NCI-H748 (cell line): ENCODE results near the gene PTPN21.
A peak's percentile ranks its signal among the peaks of the same experiment; 100 is the strongest.
"Not testable (repeated sequence)": the region's sequence is repeated elsewhere in the genome, so short reads cannot be mapped to it uniquely, and the experiment has no call there.

Experiments
- DNase-seq: peaks from one replicate; lab custom pipeline; 2025; ENCODE audit not compliant: unreplicated experiment; lab: John Stamatoyannopoulos, UW

The PTPN21 gene

GRCh38 chr14:88552876-88553275, 1.9 kb downstream of the PTPN21 start:
- peak; percentile 45 for DNase-seq

- peak; percentile 59 for DNase-seq
Measured at GRCh38 chr14:88551980-88552431, 2.8 kb downstream of the PTPN21 start.

- DNase-seq, result peak; percentile 96
Measured at GRCh38 chr14:88551094-88551870, 3.5 kb downstream of the PTPN21 start.

GRCh38 chr14:88550078-88550477, 4.7 kb downstream of the PTPN21 start:
- no peak for DNase-seq

GRCh38 chr14:88547386-88547780, 7.4 kb downstream of the PTPN21 start:
- no peak for DNase-seq

GRCh38 chr14:88546621-88547385, 8.0 kb downstream of the PTPN21 start:
- DNase-seq, result no peak

GRCh38 chr14:88545256-88545655, 9.6 kb downstream of the PTPN21 start:
- no peak for DNase-seq

GRCh38 chr14:88542857-88543795, 11.7 kb downstream of the PTPN21 start:
- DNase-seq, result no peak

GRCh38 chr14:88541324-88541723, 13.5 kb downstream of the PTPN21 start:
- DNase-seq, result no peak

- no peak for DNase-seq
Measured at GRCh38 chr14:88535813-88536212, 19.0 kb downstream of the PTPN21 start.

GRCh38 chr14:88535149-88535548, 19.7 kb downstream of the PTPN21 start:
- peak; percentile 30 for DNase-seq

- DNase-seq, result no peak
Measured at GRCh38 chr14:88533064-88533602, 21.7 kb downstream of the PTPN21 start.

GRCh38 chr14:88529889-88530288, 24.9 kb downstream of the PTPN21 start:
- DNase-seq, result not testable (repeated sequence)

GRCh38 chr14:88522393-88522792, 32.4 kb downstream of the PTPN21 start:
- no peak for DNase-seq

- DNase-seq, result no peak
Measured at GRCh38 chr14:88521818-88522217, 33.0 kb downstream of the PTPN21 start.

GRCh38 chr14:88519907-88520306, 34.9 kb downstream of the PTPN21 start:
- DNase-seq, result no peak

- DNase-seq, result no peak
Measured at GRCh38 chr14:88518592-88519512, 36.0 kb downstream of the PTPN21 start.

GRCh38 chr14:88516861-88517357, 37.9 kb downstream of the PTPN21 start:
- no peak for DNase-seq

GRCh38 chr14:88515499-88516221, 39.1 kb downstream of the PTPN21 start:
- no peak for DNase-seq
